ENCODE results near the gene IGSF9.

The IGSF9 gene

DNA sequence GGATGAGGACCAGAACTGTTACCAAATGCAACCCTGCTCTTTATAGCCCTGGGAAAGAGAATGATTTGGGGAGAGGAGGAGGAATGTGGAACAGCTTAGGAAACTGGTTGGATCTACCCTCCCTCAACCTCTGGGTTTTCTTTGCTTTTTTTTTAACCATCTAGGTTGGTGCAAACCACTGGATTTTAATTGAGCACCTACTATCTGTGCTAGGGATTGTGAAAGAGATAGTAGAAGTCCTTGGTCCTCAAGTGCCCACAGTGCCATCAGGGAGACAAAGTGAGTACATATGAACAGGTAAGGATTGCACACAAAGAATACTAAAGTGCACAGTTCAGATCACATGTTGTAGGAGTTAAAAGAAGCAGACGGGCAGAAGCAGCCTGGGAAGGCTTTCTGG lies 24.8 kb downstream of the IGSF9 start:
- Histone ChIP-seq H3K36me3 (ENCODE audit: insufficient read depth, low read length) (peaks cover 9% of the 10 kb centered on the region; the same call in 1 of the 2 replicates), H3K9ac (ENCODE audit: insufficient read length) (no peak overlapping the region), H3K9me3 (ENCODE audit: low read depth, low read length) (no peaks in the 10 kb centered on the region), H3K27ac (no peak overlapping the region), H3K4me3 (no peak overlapping the region)
- TF ChIP-seq EZH2 (IDR thresholded peaks at IDR 0.05) (no peak), FOXP2 (optimal IDR thresholded peaks at IDR 0.05; ENCODE audit: control extremely low read depth, extremely low read length, insufficient read depth) (no peak), POLR2AphosphoS5 (IDR thresholded peaks at IDR 0.05; ENCODE audit: borderline replicate concordance, low read depth, low read length) (no peak)
- DNase-seq (ENCODE audit: low read depth, low spot score) = no peak

DNA sequence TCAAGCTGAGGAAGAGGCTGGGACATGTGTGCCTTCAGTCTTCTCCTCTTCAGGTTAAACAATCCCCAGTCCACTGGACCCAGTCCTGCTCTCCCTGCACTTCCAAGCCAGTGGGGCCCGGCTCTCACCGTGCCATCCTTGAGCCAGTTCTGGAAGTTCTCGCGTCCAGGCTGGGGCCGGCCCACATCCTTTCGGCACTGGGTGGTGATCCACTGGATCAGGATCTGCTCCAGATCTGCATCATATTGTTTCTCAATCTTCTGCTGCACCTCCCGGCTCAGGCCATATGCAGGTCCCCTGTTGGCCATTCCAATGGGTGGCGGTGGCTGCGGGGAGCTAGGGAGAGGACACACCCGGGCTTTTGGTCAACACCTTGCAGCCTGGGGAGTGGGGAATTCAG lies 25.2 kb downstream of the IGSF9 start:
- H3K9me3 ChIP-seq (ENCODE audit: low read depth, low read length) = no peaks in the 10 kb centered on the region
- no peak for TF ChIP-seq FOXP2 (optimal IDR thresholded peaks at IDR 0.05; ENCODE audit: control extremely low read depth, extremely low read length, insufficient read depth)
- TF ChIP-seq POLR2AphosphoS5 (IDR thresholded peaks at IDR 0.05; ENCODE audit: borderline replicate concordance, low read depth, low read length) = no peak
- no peak for TF ChIP-seq EZH2 (IDR thresholded peaks at IDR 0.05)
- no peak for DNase-seq (ENCODE audit: low read depth, low spot score)
- H3K27ac ChIP-seq = no peak overlapping the region
- H3K9ac ChIP-seq (ENCODE audit: insufficient read length) = no peak overlapping the region
- H3K4me3 ChIP-seq = no peak overlapping the region
- H3K36me3 ChIP-seq (ENCODE audit: insufficient read depth, low read length) = peaks cover 9% of the 10 kb centered on the region; the same call in 1 of the 2 replicates

DNA sequence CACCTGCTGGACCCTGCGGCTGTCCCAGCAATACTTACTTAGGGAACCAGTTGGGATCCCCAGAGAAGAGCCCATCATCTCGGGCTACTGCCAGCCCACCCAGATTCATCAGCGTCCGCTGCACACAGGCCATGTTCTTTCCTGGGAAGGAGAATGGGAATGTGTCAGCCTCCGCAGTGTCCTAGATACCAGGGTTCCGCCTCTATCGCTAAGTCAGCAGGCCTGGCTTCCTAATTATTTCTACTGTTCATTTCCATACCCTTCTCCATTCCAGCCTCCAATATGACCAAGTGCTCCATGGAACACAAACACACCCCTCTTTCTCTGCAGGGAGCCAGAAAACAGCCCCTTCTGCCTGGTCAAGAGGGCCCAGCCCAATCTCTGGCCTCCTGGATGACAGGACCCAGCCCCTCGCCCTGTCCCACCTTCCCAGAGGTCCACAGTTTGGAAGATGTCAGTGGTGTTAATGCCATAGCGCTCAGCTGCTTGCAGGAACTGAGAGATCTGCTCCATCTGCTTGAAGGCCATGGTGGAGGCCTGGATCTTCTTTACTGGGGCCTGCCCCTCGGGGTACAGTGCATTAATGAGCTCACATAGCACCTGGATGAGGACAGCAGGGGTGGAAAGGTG lies 26.1 kb downstream of the IGSF9 start:
- no peak overlapping the region for H3K27ac ChIP-seq
- H3K36me3 ChIP-seq (ENCODE audit: insufficient read depth, low read length) = peaks cover 9% of the 10 kb centered on the region; the same call in 1 of the 2 replicates
- TF ChIP-seq FOXP2 (optimal IDR thresholded peaks at IDR 0.05; ENCODE audit: control extremely low read depth, extremely low read length, insufficient read depth) = no peak
- no peak for TF ChIP-seq POLR2AphosphoS5 (IDR thresholded peaks at IDR 0.05; ENCODE audit: borderline replicate concordance, low read depth, low read length)
- no peak for TF ChIP-seq EZH2 (IDR thresholded peaks at IDR 0.05)
- no peak overlapping the region for H3K4me3 ChIP-seq
- H3K9me3 ChIP-seq (ENCODE audit: low read depth, low read length) = no peaks in the 10 kb centered on the region
- H3K9ac ChIP-seq (ENCODE audit: insufficient read length) = no peak overlapping the region
- DNase-seq (ENCODE audit: low read depth, low spot score) = no peak

DNA sequence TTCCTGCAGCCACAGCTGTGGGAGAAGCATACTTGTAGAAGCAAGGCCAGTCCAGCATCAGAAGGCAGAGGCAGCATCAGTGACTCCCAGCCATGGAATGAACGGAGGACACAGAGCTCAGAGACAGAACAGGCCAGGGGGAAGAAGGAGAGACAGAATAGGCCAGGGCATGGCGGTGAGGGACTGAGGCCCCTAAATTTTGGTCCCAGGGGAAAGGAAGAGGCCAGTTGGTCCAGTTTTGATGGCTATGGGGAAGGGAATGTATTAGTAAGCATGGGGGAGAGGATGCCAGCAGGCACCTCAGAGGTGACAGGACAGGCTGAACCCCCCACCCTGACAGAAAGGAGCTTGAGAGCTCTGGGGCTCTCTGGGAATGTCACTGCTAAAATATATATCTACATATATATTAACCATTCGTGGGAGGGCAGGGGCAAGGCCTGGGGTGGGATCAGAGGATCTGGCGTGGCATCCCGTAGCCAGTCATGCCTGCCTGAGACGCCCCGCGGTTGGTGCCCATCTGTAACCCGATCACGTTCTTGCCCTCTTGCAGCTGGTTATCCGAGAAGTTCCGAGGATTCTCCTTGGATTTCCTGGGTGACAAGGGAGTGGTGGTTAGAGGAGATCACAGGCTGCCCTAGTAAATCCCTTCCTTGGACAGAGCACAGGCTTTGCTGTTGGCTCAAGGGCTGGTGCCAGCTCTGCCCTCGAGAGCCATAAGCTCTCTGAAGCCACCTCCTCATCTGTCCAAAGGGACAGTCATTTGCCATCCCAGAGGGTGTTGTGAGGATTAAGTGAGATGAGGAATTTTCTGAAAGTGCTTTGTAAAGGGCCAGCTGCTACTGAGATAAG lies 26.8 kb downstream of the IGSF9 start:
- H3K9ac ChIP-seq (ENCODE audit: insufficient read length) = no peak overlapping the region
- TF ChIP-seq FOXP2 (optimal IDR thresholded peaks at IDR 0.05; ENCODE audit: control extremely low read depth, extremely low read length, insufficient read depth) (no peak), POLR2AphosphoS5 (IDR thresholded peaks at IDR 0.05; ENCODE audit: borderline replicate concordance, low read depth, low read length) (no peak), EZH2 (IDR thresholded peaks at IDR 0.05) (no peak)
- H3K27ac ChIP-seq = no peak overlapping the region
- no peak overlapping the region for H3K4me3 ChIP-seq
- H3K9me3 ChIP-seq (ENCODE audit: low read depth, low read length) = no peaks in the 10 kb centered on the region
- DNase-seq (ENCODE audit: low read depth, low spot score) = no peak
- peaks cover 9% of the 10 kb centered on the region; the same call in 1 of the 2 replicates for H3K36me3 ChIP-seq (ENCODE audit: insufficient read depth, low read length)

DNA sequence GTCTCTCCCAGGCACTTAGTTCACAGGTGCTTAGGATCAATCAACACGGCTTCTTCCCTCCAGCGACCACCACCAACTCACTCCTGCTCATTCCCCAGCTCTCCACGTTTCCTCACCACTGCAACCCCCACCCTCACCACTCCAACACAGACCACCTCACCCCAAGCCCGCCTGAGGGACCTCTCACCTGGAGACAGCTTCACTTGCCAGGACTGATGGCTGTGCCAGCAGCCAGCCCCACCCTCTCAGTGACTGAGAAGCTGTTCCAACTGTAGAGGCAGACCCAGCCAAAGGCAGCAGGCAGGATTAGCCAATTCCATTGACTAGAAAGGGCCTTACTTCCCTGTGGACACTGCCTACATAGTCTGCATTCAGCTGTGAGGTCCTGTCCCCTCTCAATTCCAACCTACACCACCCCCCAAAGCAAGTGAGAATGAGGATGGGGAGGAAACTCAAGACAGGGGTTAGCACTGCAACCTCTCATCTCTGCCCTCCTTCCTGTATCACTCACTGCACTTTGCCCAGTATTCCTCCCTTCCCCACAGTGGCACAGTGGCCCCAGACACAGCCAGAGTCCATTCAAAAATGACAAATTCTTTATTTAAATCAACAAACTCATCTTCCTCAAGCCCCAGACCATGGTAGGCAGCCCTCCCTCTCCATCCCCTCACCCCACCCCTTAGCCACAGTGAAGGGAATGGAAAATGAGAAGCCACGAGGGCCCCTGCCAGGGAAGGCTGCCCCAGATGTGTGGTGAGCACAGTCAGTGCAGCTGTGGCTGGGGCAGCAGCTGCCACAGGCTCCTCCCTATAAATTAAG lies 27.7 kb downstream of the IGSF9 start:
- Histone ChIP-seq H3K9ac (ENCODE audit: insufficient read length) (no peak overlapping the region), H3K36me3 (ENCODE audit: insufficient read depth, low read length) (peaks cover 9% of the 10 kb centered on the region; the same call in 1 of the 2 replicates), H3K4me3 (no peak overlapping the region), H3K9me3 (ENCODE audit: low read depth, low read length) (no peaks in the 10 kb centered on the region), H3K27ac (no peak overlapping the region)
- TF ChIP-seq FOXP2 (optimal IDR thresholded peaks at IDR 0.05; ENCODE audit: control extremely low read depth, extremely low read length, insufficient read depth) (no peak), EZH2 (IDR thresholded peaks at IDR 0.05) (no peak), POLR2AphosphoS5 (IDR thresholded peaks at IDR 0.05; ENCODE audit: borderline replicate concordance, low read depth, low read length) (no peak)
- DNase-seq (ENCODE audit: low read depth, low spot score) = no peak

DNA sequence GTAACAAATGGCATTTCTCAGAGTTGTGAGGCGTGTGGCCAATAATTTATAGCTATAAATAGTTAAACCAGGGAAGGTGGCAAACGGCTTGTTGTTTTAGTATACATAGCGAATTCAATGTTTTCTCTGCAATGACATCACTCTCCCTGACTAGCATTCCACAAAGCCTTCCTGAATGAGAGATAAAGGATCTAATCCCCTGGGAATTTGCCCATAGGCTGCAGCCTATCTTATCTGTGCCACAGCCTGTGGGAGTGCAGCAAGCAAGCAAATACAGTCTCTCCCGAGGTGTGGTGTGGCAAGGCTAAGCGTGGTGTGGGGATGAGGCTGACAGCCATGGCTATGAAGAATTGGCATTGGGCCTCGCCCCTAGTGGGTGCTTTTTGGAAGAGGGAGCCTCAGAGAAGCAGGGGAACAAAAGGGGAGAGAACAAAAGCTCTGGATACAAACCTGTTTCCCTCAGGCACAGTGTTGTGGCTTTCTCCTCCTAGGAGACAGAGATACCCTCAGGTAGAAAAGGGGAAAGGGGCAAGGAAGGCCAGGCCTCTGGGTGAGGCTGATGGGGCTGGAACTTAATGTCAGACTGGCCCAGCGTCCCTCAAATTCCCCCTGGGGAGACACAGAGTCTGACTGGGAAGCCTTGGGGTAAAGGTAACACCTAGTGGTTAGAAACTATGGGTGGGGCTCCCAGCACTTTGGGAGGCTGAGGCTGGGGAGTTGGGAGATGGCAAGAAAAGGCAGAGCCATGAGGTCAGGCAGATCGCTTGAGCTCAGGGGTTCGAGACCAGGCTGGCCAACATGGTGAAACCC lies 29.0 kb downstream of the IGSF9 start:
- DNase-seq (ENCODE audit: low read depth, low spot score) = peak; percentile 45
- Histone ChIP-seq H3K36me3 (ENCODE audit: insufficient read depth, low read length) (peaks cover 9% of the 10 kb centered on the region; the same call in 1 of the 2 replicates), H3K9me3 (ENCODE audit: low read depth, low read length) (no peaks in the 10 kb centered on the region), H3K9ac (ENCODE audit: insufficient read length) (no peak overlapping the region), H3K4me3 (peak overlapping the region; percentile 30; the same call in 1 of the 2 replicates), H3K27ac (no peak overlapping the region)
- TF ChIP-seq FOXP2 (optimal IDR thresholded peaks at IDR 0.05; ENCODE audit: control extremely low read depth, extremely low read length, insufficient read depth) (no peak), POLR2AphosphoS5 (IDR thresholded peaks at IDR 0.05; ENCODE audit: borderline replicate concordance, low read depth, low read length) (no peak), EZH2 (IDR thresholded peaks at IDR 0.05) (no peak)

DNA sequence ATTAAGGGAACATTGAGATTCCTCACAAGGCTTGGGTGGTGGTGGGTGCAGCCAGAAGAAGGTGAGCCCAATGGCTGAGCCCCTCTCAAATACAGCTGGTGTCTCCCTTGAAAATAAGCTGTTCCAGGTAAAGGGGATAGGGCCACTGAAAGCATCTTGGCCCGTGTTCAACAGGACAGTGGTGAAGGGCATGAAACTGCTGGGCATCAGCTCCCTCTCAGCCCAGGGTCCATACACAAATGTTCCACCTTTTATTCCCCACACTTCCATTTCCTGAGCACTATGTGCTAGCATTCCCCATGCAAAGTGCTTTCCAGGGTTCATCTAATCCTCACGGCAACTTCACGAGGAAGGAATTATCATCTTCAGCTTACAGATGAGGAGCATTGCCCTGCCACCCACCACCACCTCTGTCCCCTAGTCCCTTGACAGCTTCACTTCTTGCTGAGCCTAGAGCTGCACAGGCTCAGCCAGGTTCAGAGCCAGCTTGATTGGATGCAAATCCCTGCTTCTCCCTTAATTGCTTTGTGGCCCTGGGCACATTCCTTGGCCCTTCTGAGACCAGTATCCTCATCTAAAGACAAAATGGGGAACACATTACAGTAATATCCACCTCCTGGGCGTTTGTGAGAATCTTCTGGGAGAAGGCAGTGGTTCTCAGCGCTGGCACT lies 29.7 kb downstream of the IGSF9 start:
- H3K4me3 ChIP-seq = peak overlapping the region; percentile 30; the same call in 1 of the 2 replicates
- no peak overlapping the region for H3K9ac ChIP-seq (ENCODE audit: insufficient read length)
- H3K36me3 ChIP-seq (ENCODE audit: insufficient read depth, low read length) = peaks cover 9% of the 10 kb centered on the region; the same call in 1 of the 2 replicates
- DNase-seq (ENCODE audit: low read depth, low spot score) = no peak
- H3K9me3 ChIP-seq (ENCODE audit: low read depth, low read length) = no peaks in the 10 kb centered on the region
- no peak for TF ChIP-seq POLR2AphosphoS5 (IDR thresholded peaks at IDR 0.05; ENCODE audit: borderline replicate concordance, low read depth, low read length)
- H3K27ac ChIP-seq = no peak overlapping the region
